ENCODE results near the gene IPP. TPM values are rescaled to one million over a fixed set of nuclear protein-coding genes. Genes with fewer than 3 reads are reported as not detected.
"Not testable (repeated sequence)": the region's sequence is repeated elsewhere in the genome, so short reads cannot be mapped to it uniquely, and the experiment has no call there.

Gene IPP
- polyA plus RNA-seq, 1 of the 3 experiments (the other 2 are of a cell fraction): 3.2 TPM

DNA sequence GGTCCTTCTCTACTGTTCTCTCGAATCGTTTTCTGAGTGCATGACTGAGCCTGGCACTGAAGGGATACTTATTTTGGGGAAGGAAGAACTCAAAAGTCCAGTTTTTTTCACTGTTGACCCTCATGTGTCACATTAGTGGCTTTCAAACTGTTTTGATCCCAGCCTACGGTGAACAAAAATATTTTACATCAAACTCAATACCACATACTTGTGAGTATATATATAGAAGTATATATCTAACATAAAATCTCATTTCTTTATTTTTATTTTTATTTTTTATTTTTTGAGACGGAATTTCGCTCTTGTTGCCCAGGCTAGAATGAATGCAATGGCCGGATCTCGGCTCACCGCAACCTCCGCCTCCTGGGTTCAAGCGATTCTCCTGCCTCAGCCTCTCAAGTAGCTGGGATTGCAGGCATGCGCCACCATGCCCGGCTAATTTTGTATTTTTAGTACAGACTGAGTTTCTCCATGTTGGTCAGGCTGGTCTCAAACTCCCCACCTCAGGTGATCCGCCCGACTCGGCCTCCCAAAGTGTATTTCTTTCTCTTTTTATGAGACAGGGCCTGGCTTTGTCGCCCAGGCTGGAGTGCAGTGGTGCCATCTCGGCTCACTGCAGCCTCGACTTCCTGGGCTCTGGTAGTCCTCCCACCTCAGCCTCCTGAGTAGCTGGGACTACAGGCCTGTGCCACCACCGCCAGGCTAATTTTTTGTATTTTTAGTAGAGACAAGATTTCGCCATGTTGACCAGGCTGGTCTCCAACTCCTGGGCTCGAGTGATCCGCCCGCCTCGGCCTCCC, 786 bp upstream of the IPP start:
- Histone ChIP-seq H3K79me2 (ENCODE audit: insufficient read depth) (peaks cover 23% of the 10 kb centered on the region), H3K4me3 (ENCODE audit: low read depth in 2 of 2, low read length in 1 of 2) (peak overlapping the region; percentile 67 to 88), H3K4me2 (peak overlapping the region; percentile 93), H2AFZ (ENCODE audit: low read depth) (peak overlapping the region; percentile 95), H3K9ac (peak overlapping the region; percentile 98), H3K27ac (ENCODE audit: low read depth in 2 of 2, low read length in 1 of 2) (peak overlapping the region; percentile 93 to 96)
- H3F3A ChIP-seq (replicated peaks; ENCODE audit: insufficient read depth); H3K36me3 ChIP-seq (replicated peaks in 1 of 2; ENCODE audit: control insufficient read depth in 1 of 2, insufficient read depth in 2 of 2, low read length in 1 of 2); H3K9me2 ChIP-seq; DNase-seq; CTCF ChIA-PET; H3K27me3 ChIP-seq (ENCODE audit: insufficient read depth); H4K20me1 ChIP-seq (ENCODE audit: insufficient read depth); H3K4me1 ChIP-seq (ENCODE audit: control insufficient read depth in 1 of 2, insufficient read depth in 2 of 2, low read depth in 1 of 2, low read length in 1 of 2); H3K9me3 ChIP-seq: not testable (repeated sequence)
- POLR2A ChIA-PET: interaction anchor here (0.7 to 1.0 kb wide), 2 partner anchors 15 to 53 kb away, joined by 3 read pairs; no protein-coding TSS in a partner anchor
- TF ChIP-seq, protein P1, sequence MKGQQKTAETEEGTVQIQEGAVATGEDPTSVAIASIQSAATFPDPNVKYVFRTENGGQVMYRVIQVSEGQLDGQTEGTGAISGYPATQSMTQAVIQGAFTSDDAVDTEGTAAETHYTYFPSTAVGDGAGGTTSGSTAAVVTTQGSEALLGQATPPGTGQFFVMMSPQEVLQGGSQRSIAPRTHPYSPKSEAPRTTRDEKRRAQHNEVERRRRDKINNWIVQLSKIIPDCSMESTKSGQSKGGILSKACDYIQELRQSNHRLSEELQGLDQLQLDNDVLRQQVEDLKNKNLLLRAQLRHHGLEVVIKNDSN (IDR thresholded peaks at IDR 0.05; ENCODE audit: borderline replicate concordance, low read depth): 0 out of 2 replicates have a peak, but pooled peaks have one; percentile 1
- WGBS (ENCODE audit: low lambda C conversion rate): 91% methylated on average over 24 of the region's 24 CpGs

DNA sequence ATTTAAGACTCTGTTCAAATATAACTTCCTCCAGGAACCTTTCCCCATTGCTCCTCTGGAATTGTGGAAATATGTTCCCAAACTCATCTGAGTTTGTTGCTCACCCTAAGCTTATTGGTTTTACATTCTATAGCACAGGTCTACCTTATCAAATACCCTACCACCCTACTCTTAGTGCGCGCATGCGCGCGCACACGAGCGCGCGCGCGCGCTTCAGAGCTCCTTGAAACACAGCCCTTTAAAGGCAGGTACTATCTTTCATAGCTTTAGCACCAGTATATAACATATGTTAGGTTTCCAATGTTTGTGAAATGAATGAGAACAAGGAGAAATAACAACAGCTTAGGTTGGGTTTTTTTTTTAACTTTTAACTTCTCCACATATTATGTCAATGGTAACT, 3.5 kb downstream of the IPP start:
- WGBS (ENCODE audit: low lambda C conversion rate): over 99% methylated on average over 12 of the region's 12 CpGs
- Histone ChIP-seq H3K79me2 (ENCODE audit: insufficient read depth) (peaks cover 23% of the 10 kb centered on the region), H3K4me3 (ENCODE audit: low read depth in 2 of 2, low read length in 1 of 2) (no peak overlapping the region), H3K27ac (ENCODE audit: low read depth in 2 of 2, low read length in 1 of 2) (no peak overlapping the region), H3K9me3 (no peaks in the 10 kb centered on the region), H3K27me3 (ENCODE audit: insufficient read depth) (no peaks in the 10 kb centered on the region), H3K36me3 (replicated peaks in 1 of 2; ENCODE audit: control insufficient read depth in 1 of 2, insufficient read depth in 2 of 2, low read length in 1 of 2) (peaks cover 0 to 11% of the 10 kb centered on the region in 2 experiments), H3K4me1 (ENCODE audit: control insufficient read depth in 1 of 2, insufficient read depth in 2 of 2, low read depth in 1 of 2, low read length in 1 of 2) (peaks cover 0 to 4% of the 10 kb centered on the region in 2 experiments; a peak in 2 of 4 replicates), H3K4me2 (no peak overlapping the region), H3K9me2 (no peaks in the 10 kb centered on the region), H2AFZ (ENCODE audit: low read depth) (no peak overlapping the region), H3F3A (replicated peaks; ENCODE audit: insufficient read depth) (peaks cover 5% of the 10 kb centered on the region), H3K9ac (no peak overlapping the region), H4K20me1 (ENCODE audit: insufficient read depth) (no peaks in the 10 kb centered on the region)
- ChIA-PET POLR2A (no interaction called here), CTCF (no interaction called here)
- TF ChIP-seq NRF1 (IDR thresholded peaks at IDR 0.05; ENCODE audit: low read depth, low read length): no peak
- no peak for TF ChIP-seq MEF2A (IDR thresholded peaks at IDR 0.05; ENCODE audit: borderline replicate concordance, low read depth)
- TF ChIP-seq RAD21 (IDR thresholded peaks at IDR 0.05; ENCODE audit: low read length): no peak
- no peak for TF ChIP-seq NFIC (IDR thresholded peaks at IDR 0.05; ENCODE audit: borderline replicate concordance)
- TF ChIP-seq EZH2phosphoT487 (IDR thresholded peaks at IDR 0.05; ENCODE audit: borderline replicate concordance, low read depth): no peak
- TF ChIP-seq TAF1 (IDR thresholded peaks at IDR 0.05; ENCODE audit: borderline replicate concordance, low read depth, low read length): no peak
- TF ChIP-seq, protein P2, sequence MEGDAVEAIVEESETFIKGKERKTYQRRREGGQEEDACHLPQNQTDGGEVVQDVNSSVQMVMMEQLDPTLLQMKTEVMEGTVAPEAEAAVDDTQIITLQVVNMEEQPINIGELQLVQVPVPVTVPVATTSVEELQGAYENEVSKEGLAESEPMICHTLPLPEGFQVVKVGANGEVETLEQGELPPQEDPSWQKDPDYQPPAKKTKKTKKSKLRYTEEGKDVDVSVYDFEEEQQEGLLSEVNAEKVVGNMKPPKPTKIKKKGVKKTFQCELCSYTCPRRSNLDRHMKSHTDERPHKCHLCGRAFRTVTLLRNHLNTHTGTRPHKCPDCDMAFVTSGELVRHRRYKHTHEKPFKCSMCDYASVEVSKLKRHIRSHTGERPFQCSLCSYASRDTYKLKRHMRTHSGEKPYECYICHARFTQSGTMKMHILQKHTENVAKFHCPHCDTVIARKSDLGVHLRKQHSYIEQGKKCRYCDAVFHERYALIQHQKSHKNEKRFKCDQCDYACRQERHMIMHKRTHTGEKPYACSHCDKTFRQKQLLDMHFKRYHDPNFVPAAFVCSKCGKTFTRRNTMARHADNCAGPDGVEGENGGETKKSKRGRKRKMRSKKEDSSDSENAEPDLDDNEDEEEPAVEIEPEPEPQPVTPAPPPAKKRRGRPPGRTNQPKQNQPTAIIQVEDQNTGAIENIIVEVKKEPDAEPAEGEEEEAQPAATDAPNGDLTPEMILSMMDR (IDR thresholded peaks at IDR 0.05): no peak
- TF ChIP-seq, protein P3, sequence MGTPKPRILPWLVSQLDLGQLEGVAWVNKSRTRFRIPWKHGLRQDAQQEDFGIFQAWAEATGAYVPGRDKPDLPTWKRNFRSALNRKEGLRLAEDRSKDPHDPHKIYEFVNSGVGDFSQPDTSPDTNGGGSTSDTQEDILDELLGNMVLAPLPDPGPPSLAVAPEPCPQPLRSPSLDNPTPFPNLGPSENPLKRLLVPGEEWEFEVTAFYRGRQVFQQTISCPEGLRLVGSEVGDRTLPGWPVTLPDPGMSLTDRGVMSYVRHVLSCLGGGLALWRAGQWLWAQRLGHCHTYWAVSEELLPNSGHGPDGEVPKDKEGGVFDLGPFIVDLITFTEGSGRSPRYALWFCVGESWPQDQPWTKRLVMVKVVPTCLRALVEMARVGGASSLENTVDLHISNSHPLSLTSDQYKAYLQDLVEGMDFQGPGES (IDR thresholded peaks at IDR 0.05; ENCODE audit: low read depth, low read length): no peak
- TF ChIP-seq FOXM1 (IDR thresholded peaks at IDR 0.05; ENCODE audit: low read depth): no peak
- TF ChIP-seq FOXJ3 (CRISPR knock-in tag; IDR thresholded peaks at IDR 0.05): no peak
- no peak for TF ChIP-seq YY1 (IDR thresholded peaks at IDR 0.05; ENCODE audit: low read depth)
- TF ChIP-seq, protein P4, sequence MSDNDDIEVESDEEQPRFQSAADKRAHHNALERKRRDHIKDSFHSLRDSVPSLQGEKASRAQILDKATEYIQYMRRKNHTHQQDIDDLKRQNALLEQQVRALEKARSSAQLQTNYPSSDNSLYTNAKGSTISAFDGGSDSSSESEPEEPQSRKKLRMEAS (IDR thresholded peaks at IDR 0.05; ENCODE audit: low read depth): no peak
- no peak for TF ChIP-seq EP300 (IDR thresholded peaks at IDR 0.05; ENCODE audit: borderline replicate concordance in 1 of 2, low read depth in 1 of 2, low read length in 1 of 2)
- TF ChIP-seq TEAD4 (IDR thresholded peaks at IDR 0.05; ENCODE audit: borderline replicate concordance, insufficient read depth): no peak
- no peak for TF ChIP-seq RXRA (IDR thresholded peaks at IDR 0.05; ENCODE audit: borderline replicate concordance, low read depth)
- TF ChIP-seq, protein P5, sequence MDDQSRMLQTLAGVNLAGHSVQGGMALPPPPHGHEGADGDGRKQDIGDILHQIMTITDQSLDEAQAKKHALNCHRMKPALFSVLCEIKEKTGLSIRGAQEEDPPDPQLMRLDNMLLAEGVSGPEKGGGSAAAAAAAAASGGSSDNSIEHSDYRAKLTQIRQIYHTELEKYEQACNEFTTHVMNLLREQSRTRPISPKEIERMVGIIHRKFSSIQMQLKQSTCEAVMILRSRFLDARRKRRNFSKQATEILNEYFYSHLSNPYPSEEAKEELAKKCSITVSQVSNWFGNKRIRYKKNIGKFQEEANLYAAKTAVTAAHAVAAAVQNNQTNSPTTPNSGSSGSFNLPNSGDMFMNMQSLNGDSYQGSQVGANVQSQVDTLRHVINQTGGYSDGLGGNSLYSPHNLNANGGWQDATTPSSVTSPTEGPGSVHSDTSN (IDR thresholded peaks at IDR 0.05): no peak
- DNase-seq: no peak

DNA sequence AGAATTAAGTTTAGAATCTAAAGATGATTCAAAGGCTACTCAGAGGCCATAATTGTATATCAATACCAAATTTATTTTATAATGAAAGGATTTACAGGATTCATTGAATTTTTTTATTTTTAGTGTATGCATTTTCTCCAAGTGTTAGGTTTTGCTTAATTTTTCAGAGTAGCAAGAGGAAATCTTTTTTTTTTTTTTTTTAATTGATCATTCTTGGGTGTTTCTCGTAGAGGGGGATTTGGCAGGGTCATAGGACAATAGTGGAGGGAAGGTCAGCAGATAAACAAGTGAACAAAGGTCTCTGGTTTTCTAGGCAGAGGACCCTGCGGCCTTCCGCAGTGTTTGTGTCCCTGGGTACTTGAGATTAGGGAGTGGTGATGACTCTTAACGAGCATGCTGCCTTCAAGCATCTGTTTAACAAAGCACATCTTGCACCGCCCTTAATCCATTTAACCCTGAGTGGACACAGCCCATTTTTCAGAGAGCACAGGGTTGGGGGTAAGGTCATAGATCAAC, 10.8 kb downstream of the IPP start:
- POLR2A ChIA-PET; H3K4me3 ChIP-seq (ENCODE audit: low read depth in 2 of 2, low read length in 1 of 2); H3K27ac ChIP-seq (ENCODE audit: low read depth in 2 of 2, low read length in 1 of 2); H3K9me3 ChIP-seq; H3K4me2 ChIP-seq; H4K20me1 ChIP-seq (ENCODE audit: insufficient read depth); CTCF ChIA-PET; DNase-seq; H3K9ac ChIP-seq; H3K27me3 ChIP-seq (ENCODE audit: insufficient read depth); H3K79me2 ChIP-seq (ENCODE audit: insufficient read depth); H3F3A ChIP-seq (replicated peaks; ENCODE audit: insufficient read depth); H2AFZ ChIP-seq (ENCODE audit: low read depth); H3K9me2 ChIP-seq; H3K36me3 ChIP-seq (replicated peaks in 1 of 2; ENCODE audit: control insufficient read depth in 1 of 2, insufficient read depth in 2 of 2, low read length in 1 of 2); H3K4me1 ChIP-seq (ENCODE audit: control insufficient read depth in 1 of 2, insufficient read depth in 2 of 2, low read depth in 1 of 2, low read length in 1 of 2): not testable (repeated sequence)
- 96% methylated on average over 2 of the region's 5 CpGs for WGBS (ENCODE audit: low lambda C conversion rate)
